Measurements from ENCODE around the gene MOB1A. TPM values are rescaled to one million over a fixed set of nuclear protein-coding genes. Genes with fewer than 3 reads are reported as not detected.

Gene MOB1A
- 109 and 159 TPM in 2 replicates for total RNA-seq

DNA sequence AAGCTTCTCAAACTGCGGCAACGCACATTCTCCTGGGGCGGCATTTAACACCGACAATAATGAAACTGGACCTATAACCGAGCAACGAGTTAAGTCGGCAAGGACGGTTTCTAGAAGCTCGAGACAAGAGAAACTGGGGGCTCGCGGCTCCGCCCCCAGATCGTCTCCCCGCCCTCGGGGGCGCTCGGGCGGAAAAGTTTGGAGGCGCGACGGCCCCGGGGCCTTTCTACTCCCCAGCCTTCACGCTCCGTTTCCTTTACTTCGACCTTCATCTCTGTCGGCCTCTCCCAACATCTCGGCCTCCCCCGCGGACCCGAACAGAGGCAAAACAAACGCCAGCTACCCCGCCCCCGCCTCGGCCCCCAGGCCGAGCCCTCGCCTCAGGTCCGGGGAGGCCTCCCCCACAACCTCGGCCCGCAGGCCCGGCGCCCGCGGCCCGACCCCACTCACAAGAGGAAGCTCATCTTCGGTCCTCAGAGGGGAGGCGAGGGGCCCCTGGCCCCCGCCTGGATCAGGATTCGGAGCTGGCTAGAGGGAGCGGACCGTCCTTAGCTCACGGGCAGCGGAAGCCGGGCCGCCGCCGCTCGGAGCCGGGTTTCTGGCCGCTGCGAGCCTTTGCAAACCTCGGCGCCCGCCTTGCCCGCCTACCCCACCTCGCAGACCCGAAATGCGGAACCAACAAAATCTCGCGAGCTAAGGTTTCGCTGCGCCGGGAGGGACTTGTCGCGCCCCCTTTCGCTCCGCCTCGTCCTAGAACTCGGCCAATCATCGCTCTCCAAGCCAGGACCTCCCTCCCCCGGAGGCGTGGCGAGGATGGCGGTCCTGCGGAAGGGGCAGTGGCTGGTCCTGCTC lies at the start of gene MOB1A:
MOB1A (minus strand) TSS at position 669 of the 852 bp plus-strand sequence; CDS start at position 464, 205 bp downstream.

DNA sequence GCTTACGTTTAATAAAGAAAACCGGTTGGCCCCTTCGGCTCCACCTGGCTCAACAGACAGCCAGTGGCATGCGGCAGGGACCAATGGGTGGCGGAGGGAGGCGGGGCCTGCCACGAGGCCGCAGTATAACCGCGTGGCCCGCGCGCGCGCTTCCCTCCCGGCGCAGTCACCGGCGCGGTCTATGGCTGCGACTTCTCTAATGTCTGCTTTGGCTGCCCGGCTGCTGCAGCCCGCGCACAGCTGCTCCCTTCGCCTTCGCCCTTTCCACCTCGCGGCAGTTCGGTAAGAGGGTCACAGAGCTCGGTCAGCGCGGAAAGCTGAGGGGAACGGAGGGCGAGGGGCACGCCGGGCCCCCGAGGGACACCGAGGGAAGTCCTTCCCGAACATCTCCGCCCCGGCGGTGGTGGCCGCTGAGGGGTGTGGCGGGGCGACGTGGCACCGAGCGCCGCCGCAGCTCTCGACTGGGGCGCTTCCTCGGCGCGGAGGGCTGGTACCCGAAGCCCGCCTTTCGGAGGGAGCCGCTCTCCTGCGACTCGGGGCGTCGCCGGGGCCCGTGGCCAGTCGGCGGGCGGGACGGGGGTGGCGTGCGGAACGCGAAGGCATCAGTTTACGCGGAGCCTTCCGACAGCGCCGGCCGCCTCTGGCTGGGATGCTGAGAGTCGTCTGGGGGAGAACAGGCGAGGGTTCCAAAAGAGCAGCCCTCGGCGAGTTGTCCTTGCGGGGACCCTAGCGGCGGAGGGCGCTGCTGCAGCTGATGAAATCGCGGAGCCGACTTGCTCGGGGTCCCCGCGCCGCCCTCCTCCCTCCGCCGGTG lies 20.0 kb upstream of the MOB1A start, which contains the start of gene MTHFD2:
MTHFD2 (plus strand) TSS at position 155 of the 814 bp plus-strand sequence; CDS start at position 182, 27 bp downstream.

GRCh38 chr2:74147727-74148456 lies 30.8 kb downstream of the MOB1A start, which contains the start of gene BOLA3:
BOLA3 (minus strand) TSS chr2:74147912; CDS start chr2:74147874, 38 bp downstream.

Other genes starting within 250 kb of the MOB1A start
- gene TET3, start 194.0 kb downstream of the MOB1A start, total RNA-seq = 3.6 and 5.9 TPM in 2 replicates
- gene BOLA3, start 31.0 kb downstream of the MOB1A start, total RNA-seq = 26.3 and 29.4 TPM in 2 replicates
- 195 and 222 TPM in 2 replicates for gene MTHFD2, start 19.7 kb upstream of the MOB1A start, total RNA-seq
- gene SLC4A5, start 164.5 kb upstream of the MOB1A start, total RNA-seq = 0.83 TPM in 1 of 2 replicates, not detected in the other
- 153 and 193 TPM in 2 replicates for gene DCTN1, start 201.4 kb upstream of the MOB1A start, total RNA-seq
- gene C2orf81, start 242.7 kb upstream of the MOB1A start, total RNA-seq = 0.30 and 0.78 TPM in 2 replicates
- 31.8 and 48.3 TPM in 2 replicates for gene WDR54, start 242.9 kb upstream of the MOB1A start, total RNA-seq